ENCODE results near the gene MAP3K3. TPM values are rescaled to one million over a fixed set of nuclear protein-coding genes. Genes with fewer than 3 reads are reported as not detected.

MAP3K3 gene
- total RNA-seq, 1 experiment from 2014 or later: 14.1 TPM

GRCh38 chr17:63699638-63700527 is 77.7 kb downstream of the MAP3K3 start, which contains the start of gene LIMD2:
Gene LIMD2, minus strand, starts transcription at chr17:63700125. Its CDS starts 827 bp downstream, at chr17:63699298.
- Histone ChIP-seq H3K4me3 (no peak within 1 kb of the TSS), H3F3A (ENCODE audit: insufficient read depth, low read depth) (peaks cover 15% of the 10 kb centered on the region), H4K20me1 (ENCODE audit: insufficient read depth) (no peaks in the 10 kb centered on the region), H3K27me3 (ENCODE audit: insufficient read depth, low read depth) (no peaks in the 10 kb centered on the region), H3K9me3 (ENCODE audit: insufficient read depth, low read depth) (no peaks in the 10 kb centered on the region), H3K27ac (no peak within 1 kb of the TSS), H3K4me1 (replicated peaks; ENCODE audit: insufficient read depth) (no peaks in the 10 kb centered on the region), H3K9me2 (ENCODE audit: insufficient read depth) (no peaks in the 10 kb centered on the region), H3K4me2 (no peak within 1 kb of the TSS), H3K79me2 (ENCODE audit: low read depth) (no peaks in the 10 kb centered on the region), H2AFZ (no peak within 1 kb of the TSS), H3K36me3 (ENCODE audit: low read depth) (no peaks in the 10 kb centered on the region)
- CTCF ChIA-PET: no interaction called here
- BruUV-seq (replicated peaks): no TSS peak
- no peak for DNase-seq
- POLR2A ChIA-PET (ENCODE audit: unreplicated experiment): no interaction called here
- no peak for TF ChIP-seq EZH2 (IDR thresholded peaks at IDR 0.05; ENCODE audit: low read depth)
- no peak for TF ChIP-seq CTCF (conservative IDR thresholded peaks at IDR 0.05)
- intact Hi-C loops (cut with micrococcal nuclease; ENCODE audit: unreplicated experiment): loop anchor here (5.0 kb wide), 1 partner anchor 78 kb away; the partner anchor contains the start of gene MAP3K3

- intact Hi-C loops (cut with micrococcal nuclease; ENCODE audit: unreplicated experiment): no loop called here
- Histone ChIP-seq H3K9me2 (ENCODE audit: insufficient read depth) (no peaks in the 10 kb centered on the region), H3K4me1 (replicated peaks; ENCODE audit: insufficient read depth) (no peaks in the 10 kb centered on the region), H3K27ac (no peak overlapping the region), H4K20me1 (ENCODE audit: insufficient read depth) (no peaks in the 10 kb centered on the region), H3K36me3 (ENCODE audit: low read depth) (no peaks in the 10 kb centered on the region), H3K4me3 (no peak overlapping the region), H3K4me2 (no peak overlapping the region), H3K9me3 (ENCODE audit: insufficient read depth, low read depth) (no peaks in the 10 kb centered on the region), H3K79me2 (ENCODE audit: low read depth) (no peaks in the 10 kb centered on the region), H2AFZ (no peak overlapping the region), H3F3A (ENCODE audit: insufficient read depth, low read depth) (peaks cover 15% of the 10 kb centered on the region), H3K27me3 (ENCODE audit: insufficient read depth, low read depth) (no peaks in the 10 kb centered on the region)
- TF ChIP-seq EZH2 (IDR thresholded peaks at IDR 0.05; ENCODE audit: low read depth) (no peak), CTCF (conservative IDR thresholded peaks at IDR 0.05) (no peak)
- no TSS peak for BruUV-seq (replicated peaks)
- no peak for DNase-seq
- ChIA-PET CTCF (interaction anchor here (0.6 kb wide), 1 partner anchor 86 kb away, joined by 3 read pairs; no protein-coding TSS in a partner anchor), POLR2A (ENCODE audit: unreplicated experiment) (no interaction called here)
Observed at GRCh38 chr17:63700528-63701455, 78.6 kb downstream of the MAP3K3 start.

- H3K79me2 ChIP-seq (ENCODE audit: low read depth): no peaks in the 10 kb centered on the region
- H3K4me2 ChIP-seq: no peak overlapping the region
- H2AFZ ChIP-seq: no peak overlapping the region
- DNase-seq: no peak
- peaks cover 15% of the 10 kb centered on the region for H3F3A ChIP-seq (ENCODE audit: insufficient read depth, low read depth)
- H4K20me1 ChIP-seq (ENCODE audit: insufficient read depth): no peaks in the 10 kb centered on the region
- no peaks in the 10 kb centered on the region for H3K4me1 ChIP-seq (replicated peaks; ENCODE audit: insufficient read depth)
- no peaks in the 10 kb centered on the region for H3K36me3 ChIP-seq (ENCODE audit: low read depth)
- no peak overlapping the region for H3K27ac ChIP-seq
- intact Hi-C loops (cut with micrococcal nuclease; ENCODE audit: unreplicated experiment): no loop called here
- H3K27me3 ChIP-seq (ENCODE audit: insufficient read depth, low read depth): no peaks in the 10 kb centered on the region
- no peaks in the 10 kb centered on the region for H3K9me2 ChIP-seq (ENCODE audit: insufficient read depth)
- H3K4me3 ChIP-seq: no peak overlapping the region
- ChIA-PET POLR2A (ENCODE audit: unreplicated experiment) (no interaction called here), CTCF (no interaction called here)
- TF ChIP-seq EZH2 (IDR thresholded peaks at IDR 0.05; ENCODE audit: low read depth) (no peak), CTCF (conservative IDR thresholded peaks at IDR 0.05) (no peak)
- no TSS peak for BruUV-seq (replicated peaks)
- H3K9me3 ChIP-seq (ENCODE audit: insufficient read depth, low read depth): no peaks in the 10 kb centered on the region
Observed at GRCh38 chr17:63701456-63701820, 79.2 kb downstream of the MAP3K3 start.
